Spleen (tissue), 7 donors: ENCODE results near the gene HOXB4.

Experiments
- CTCF ChIP-seq, 11 experiments: fragments of 200-600 bp in 7 of 11; fragments of 450-650 bp in 4 of 11; sonication (generic) in 4 of 11; IDR thresholded peaks in 8 of 11; conservative IDR thresholded peaks in 3 of 11; 1 replicate in 7 of 11; 2 replicates in 4 of 11; pipeline versions ENCODE4 v1.4.0 to v1.8.0; 2016 to 2021; ENCODE audit warnings: antibody characterized with exemption in 11 of 11, inconsistent platforms in 4 of 11, mild to moderate bottlenecking in 1 of 11
- POLR2A ChIP-seq, 3 donors: fragments of 450-650 bp; IDR thresholded peaks; one replicate each; pipeline ENCODE4 v1.5.1; 2017; ENCODE audit warnings: antibody characterized with exemption in 3 of 3, mild to moderate bottlenecking in 1 of 3
- donor health status: DM: no; HTN: no; CAD: no; lungs with moderate emphysema.
- donor health status: DM: no; HTN: no; CAD: no.
- donor health status: DM: no; HTN: no; CAD: no.

GRCh38 chr17:48569674-48570324 is 8.4 kb downstream of the HOXB4 start:
- TF ChIP-seq CTCF (IDR thresholded peaks at IDR 0.05 in 8 of 11, conservative IDR thresholded peaks at IDR 0.05 in 3 of 11): no peak
- no peak for TF ChIP-seq POLR2A (IDR thresholded peaks at IDR 0.05)
